SK-N-SH (cell line): ENCODE data around the gene TXNDC11. TPM values are rescaled to one million over a fixed set of nuclear protein-coding genes. Genes with fewer than 3 reads are reported as not detected.

Source experiments
- CTCF ChIA-PET: fragments of 300-600, 350-600 bp; formaldehyde crosslinking; extraction: SDS; loops from one replicate; lab custom pipeline; 2021; lab: Yijun Ruan, JAX
- POLR2A ChIA-PET: fragments of 350-600 bp; sonication (Branson Sonifier 250); formaldehyde crosslinking; extraction: SDS; loops from one replicate; lab custom pipeline; 2020; ENCODE audit warnings: antibody characterized with exemption, inconsistent platforms; lab: Yijun Ruan, JAX
- DNase-seq: peaks from one replicate; pipeline ENCODE4 v3.0.0; 2012
- H2AFZ ChIP-seq: fragments of 200-600 bp; sonication (generic); 2 replicates; pipeline ENCODE4 v1.8.1; 2016; ENCODE audit warnings: antibody characterized with exemption, mild to moderate bottlenecking, low read depth
- H3F3A ChIP-seq: fragments of 200-600 bp; sonication (generic); replicated peaks from 2 replicates; pipeline ENCODE3; 2016; ENCODE audit warnings: antibody characterized with exemption, mild to moderate bottlenecking; ENCODE audit not compliant: insufficient read depth
- H3K27ac ChIP-seq, 2 experiments: fragments of 200-500 bp in 1 of 2; fragments of 200-600 bp in 1 of 2; sonication (Bioruptor generic) in 1 of 2; sonication (generic), shearing (Covaris generic) in 1 of 2; 2 replicates each; pipeline versions ENCODE4 v1.5.1 to v1.6.1; 2014 to 2016; ENCODE audit warnings: low read depth in 2 of 2, inconsistent platforms in 1 of 2, low read length in 1 of 2, mild to moderate bottlenecking in 1 of 2, mixed read lengths in 1 of 2
- H3K27me3 ChIP-seq: fragments of 200-600 bp; sonication (generic), shearing (Covaris generic); 2 replicates; pipeline ENCODE4 v1.6.1; 2016; ENCODE audit warnings: mixed run types; ENCODE audit not compliant: insufficient read depth
- H3K36me3 ChIP-seq, 2 experiments: fragments of 200-500 bp in 1 of 2; fragments of 200-600 bp in 1 of 2; sonication (Bioruptor generic) in 1 of 2; sonication (generic) in 1 of 2; replicated peaks in 1 of 2; 2 replicates each; pipeline versions ENCODE3 to v1.5.1; 2014 to 2016; ENCODE audit warnings: low read length in 1 of 2, mild to moderate bottlenecking in 1 of 2; ENCODE audit not compliant: insufficient read depth in 2 of 2, control insufficient read depth in 1 of 2
- H3K4me1 ChIP-seq, 2 experiments: fragments of 200-500 bp in 1 of 2; fragments of 200-600 bp in 1 of 2; sonication (Bioruptor generic) in 1 of 2; sonication (generic), shearing (Covaris generic) in 1 of 2; 2 replicates each; pipeline versions ENCODE4 v1.5.1 to v1.6.1; 2014 to 2016; ENCODE audit warnings: low read depth in 1 of 2, low read length in 1 of 2, mixed run types in 1 of 2; ENCODE audit not compliant: insufficient read depth in 2 of 2, control insufficient read depth in 1 of 2
- H3K4me2 ChIP-seq: fragments of 200-600 bp; sonication (generic), shearing (Covaris generic); 2 replicates; pipeline ENCODE4 v1.6.1; 2017; ENCODE audit warnings: mixed run types
- H3K4me3 ChIP-seq, 2 experiments: fragments of 200-500 bp in 1 of 2; fragments of 200-600 bp in 1 of 2; sonication (Bioruptor generic) in 1 of 2; sonication (generic), shearing (Covaris generic) in 1 of 2; 2 replicates each; pipeline versions ENCODE4 v1.5.1 to v1.8.1; 2014 to 2016; ENCODE audit warnings: low read depth in 2 of 2, inconsistent platforms in 1 of 2, low read length in 1 of 2, mild to moderate bottlenecking in 1 of 2, mixed read lengths in 1 of 2, moderate library complexity in 1 of 2
- H3K79me2 ChIP-seq: fragments of 200-600 bp; sonication (generic); 2 replicates; pipeline ENCODE4 v1.8.1; 2017; ENCODE audit warnings: mild to moderate bottlenecking; ENCODE audit not compliant: insufficient read depth
- H3K9ac ChIP-seq: fragments of 200-600 bp; sonication (generic); 2 replicates; pipeline ENCODE4 v1.6.1; 2017; ENCODE audit warnings: mixed run types
- H3K9me2 ChIP-seq: fragments of 200-600 bp; sonication (generic); 2 replicates; pipeline ENCODE4 v1.6.1; 2017; ENCODE audit warnings: mixed run types
- H3K9me3 ChIP-seq: fragments of 200-600 bp; sonication (generic); 2 replicates; pipeline ENCODE4 v1.6.1; 2017; ENCODE audit warnings: mixed run types, mild to moderate bottlenecking, moderate library complexity
- H4K20me1 ChIP-seq: fragments of 200-600 bp; sonication (generic); 2 replicates; pipeline ENCODE4 v1.6.1; 2017; ENCODE audit warnings: mild to moderate bottlenecking, mixed run types; ENCODE audit not compliant: insufficient read depth
- ELF1 ChIP-seq: IDR thresholded peaks from 2 replicates; pipeline ENCODE4 v1.4.0; 2012
- EZH2phosphoT487 ChIP-seq: fragments of 200-600 bp; sonication (generic); IDR thresholded peaks from 2 replicates; pipeline ENCODE4 v1.6.1; 2017; ENCODE audit warnings: low read depth, mixed run types, mild to moderate bottlenecking, antibody characterized with exemption, moderate library complexity, borderline replicate concordance
- FOSL2 ChIP-seq: IDR thresholded peaks from 2 replicates; pipeline ENCODE4 v1.4.0; 2012; ENCODE audit warnings: low read depth, mild to moderate bottlenecking, moderate library complexity, borderline replicate concordance
- GABPA ChIP-seq: IDR thresholded peaks from 2 replicates; pipeline ENCODE4 v1.4.0; 2012; ENCODE audit warnings: low read depth, mild to moderate bottlenecking
- JUND ChIP-seq: IDR thresholded peaks from 2 replicates; pipeline ENCODE4 v1.4.0; 2012
- MEF2A ChIP-seq: IDR thresholded peaks from 2 replicates; pipeline ENCODE4 v1.4.0; 2012; ENCODE audit warnings: low read depth, borderline replicate concordance
- NRF1 ChIP-seq: IDR thresholded peaks from 2 replicates; pipeline ENCODE4 v1.6.1; 2012; ENCODE audit warnings: low read depth, mild to moderate bottlenecking, low read length
- POLR2AphosphoS5 ChIP-seq: IDR thresholded peaks from 2 replicates; pipeline ENCODE4 v1.6.1; 2012; ENCODE audit warnings: low read depth, low read length
- SIN3A ChIP-seq: IDR thresholded peaks from 2 replicates; pipeline ENCODE4 v1.6.1; 2012; ENCODE audit warnings: low read depth, mild to moderate bottlenecking, low read length, moderate library complexity, borderline replicate concordance
- TAF1 ChIP-seq: IDR thresholded peaks from 2 replicates; pipeline ENCODE4 v1.6.1; 2012; ENCODE audit warnings: low read depth, mild to moderate bottlenecking, low read length, moderate library complexity, borderline replicate concordance
- TEAD4 ChIP-seq: IDR thresholded peaks from 2 replicates; pipeline ENCODE4 v1.4.0; 2012; ENCODE audit warnings: mild to moderate bottlenecking, borderline replicate concordance; ENCODE audit not compliant: insufficient read depth
- YY1 ChIP-seq: IDR thresholded peaks from 2 replicates; pipeline ENCODE4 v1.4.0; 2012; ENCODE audit warnings: low read depth, mild to moderate bottlenecking
- WGBS: methylation state at CpG from one replicate; pipeline ENCODE4 v1.1.6; 2017; ENCODE audit warnings: low lambda C conversion rate; 5-methylcytosine and 5-hydroxymethylcytosine counted together
- polyA plus RNA-seq, 3 experiments: library from polyadenylated mRNA; depleted of rRNA; stranded (reverse); fragments of >200 nt; gene quantifications; 2 replicates each; pipeline ENCODE4 v1.2.3, GENCODE V29; 2012
- TF ChIP-seq, protein P1 (sequence below): IDR thresholded peaks from 2 replicates; pipeline ENCODE4 v1.4.0; 2012; ENCODE audit warnings: low read depth
- TF ChIP-seq, protein P2 (sequence below): IDR thresholded peaks from 2 replicates; pipeline ENCODE4 v1.4.0; 2012; ENCODE audit warnings: low read depth, borderline replicate concordance
- TF ChIP-seq, protein P3 (sequence below): fragments of 150-350 bp; IDR thresholded peaks from 2 replicates; pipeline ENCODE4 v1.6.1; 2016; ENCODE audit warnings: mild to moderate bottlenecking, low read depth, low read length
- TF ChIP-seq, protein P4 (sequence below): IDR thresholded peaks from 2 replicates; pipeline ENCODE4 v1.6.1; 2012; ENCODE audit warnings: mild to moderate bottlenecking, low read depth, low read length, moderate library complexity
- TF ChIP-seq, protein P5 (sequence below): IDR thresholded peaks from 2 replicates; pipeline ENCODE4; 2012

TXNDC11 gene
- polyA plus RNA-seq, 1 of the 3 experiments (the other 2 are of a cell fraction) = 37.0 TPM

DNA sequence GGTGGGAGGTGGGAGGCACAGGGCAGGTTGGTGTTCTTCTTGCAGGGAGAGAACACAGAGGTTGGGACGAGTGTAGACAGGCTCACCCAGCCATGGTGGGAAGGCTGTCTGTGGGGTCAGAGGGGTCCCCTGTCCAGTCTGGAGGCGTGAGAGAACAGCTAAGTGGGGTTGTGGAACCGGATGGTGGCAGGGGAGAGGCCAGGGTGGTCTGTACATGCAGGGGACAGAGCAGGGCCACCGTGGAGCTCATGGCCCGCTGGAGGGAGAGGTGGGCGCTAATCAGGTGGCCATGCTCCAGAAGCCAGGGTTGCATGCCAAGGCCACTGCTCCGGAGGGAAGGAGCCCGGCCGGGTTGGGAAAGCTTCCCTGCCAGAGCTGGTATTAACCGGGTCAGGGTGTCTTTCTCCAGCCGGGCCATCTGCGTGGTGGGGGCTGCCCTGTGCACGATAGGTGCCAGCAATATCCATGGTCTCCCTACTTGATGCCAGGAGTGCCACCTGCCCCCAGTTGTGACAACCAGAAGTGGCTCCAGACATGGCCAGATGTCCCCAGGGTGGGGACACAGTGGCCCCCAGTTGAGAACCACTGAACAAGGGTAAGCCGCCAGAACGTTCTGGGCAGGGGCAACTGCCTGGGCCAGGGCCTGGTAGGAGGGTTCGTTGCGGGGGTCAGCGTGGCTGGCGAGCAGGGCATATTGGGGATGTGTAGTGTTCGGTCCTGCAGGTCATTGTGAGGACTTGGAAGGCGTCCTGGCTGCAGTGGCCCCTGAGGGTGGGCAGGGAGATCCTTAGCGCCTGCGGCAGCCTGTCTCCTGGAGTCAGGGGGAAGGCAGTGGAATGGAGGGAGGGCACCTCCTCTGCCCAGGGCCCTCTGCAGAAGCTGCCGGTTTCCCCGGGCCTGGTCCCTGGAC is 69.3 kb downstream of the TXNDC11 start:
- Histone ChIP-seq H3K9me3 (no peaks in the 10 kb centered on the region), H3K4me3 (no peak overlapping the region), H3K79me2 (peaks cover 12% of the 10 kb centered on the region), H3K27me3 (no peaks in the 10 kb centered on the region), H3K4me2 (no peak overlapping the region), H3K9me2 (no peaks in the 10 kb centered on the region), H3F3A (peaks cover 4% of the 10 kb centered on the region), H3K36me3 (peaks cover 0 to 26% of the 10 kb centered on the region in 2 experiments), H3K27ac (no peak overlapping the region), H2AFZ (no peak overlapping the region), H4K20me1 (peaks cover 62% of the 10 kb centered on the region), H3K9ac (no peak overlapping the region), H3K4me1 (peaks cover 0 to 19% of the 10 kb centered on the region in 2 experiments; a peak in 1 of 4 replicates)
- POLR2A ChIA-PET = no interaction called here
- no peak for DNase-seq
- CTCF ChIA-PET = interaction anchor here (0.5 kb wide), 1 partner anchor 268 kb away, joined by 3 read pairs; no protein-coding TSS in a partner anchor
- WGBS = 90% methylated on average over 17 of the region's 25 CpGs
- no peak for TF ChIP-seq TEAD4
- TF ChIP-seq, protein P1, sequence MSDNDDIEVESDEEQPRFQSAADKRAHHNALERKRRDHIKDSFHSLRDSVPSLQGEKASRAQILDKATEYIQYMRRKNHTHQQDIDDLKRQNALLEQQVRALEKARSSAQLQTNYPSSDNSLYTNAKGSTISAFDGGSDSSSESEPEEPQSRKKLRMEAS = no peak
- TF ChIP-seq, protein P2, sequence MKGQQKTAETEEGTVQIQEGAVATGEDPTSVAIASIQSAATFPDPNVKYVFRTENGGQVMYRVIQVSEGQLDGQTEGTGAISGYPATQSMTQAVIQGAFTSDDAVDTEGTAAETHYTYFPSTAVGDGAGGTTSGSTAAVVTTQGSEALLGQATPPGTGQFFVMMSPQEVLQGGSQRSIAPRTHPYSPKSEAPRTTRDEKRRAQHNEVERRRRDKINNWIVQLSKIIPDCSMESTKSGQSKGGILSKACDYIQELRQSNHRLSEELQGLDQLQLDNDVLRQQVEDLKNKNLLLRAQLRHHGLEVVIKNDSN = no peak

DNA sequence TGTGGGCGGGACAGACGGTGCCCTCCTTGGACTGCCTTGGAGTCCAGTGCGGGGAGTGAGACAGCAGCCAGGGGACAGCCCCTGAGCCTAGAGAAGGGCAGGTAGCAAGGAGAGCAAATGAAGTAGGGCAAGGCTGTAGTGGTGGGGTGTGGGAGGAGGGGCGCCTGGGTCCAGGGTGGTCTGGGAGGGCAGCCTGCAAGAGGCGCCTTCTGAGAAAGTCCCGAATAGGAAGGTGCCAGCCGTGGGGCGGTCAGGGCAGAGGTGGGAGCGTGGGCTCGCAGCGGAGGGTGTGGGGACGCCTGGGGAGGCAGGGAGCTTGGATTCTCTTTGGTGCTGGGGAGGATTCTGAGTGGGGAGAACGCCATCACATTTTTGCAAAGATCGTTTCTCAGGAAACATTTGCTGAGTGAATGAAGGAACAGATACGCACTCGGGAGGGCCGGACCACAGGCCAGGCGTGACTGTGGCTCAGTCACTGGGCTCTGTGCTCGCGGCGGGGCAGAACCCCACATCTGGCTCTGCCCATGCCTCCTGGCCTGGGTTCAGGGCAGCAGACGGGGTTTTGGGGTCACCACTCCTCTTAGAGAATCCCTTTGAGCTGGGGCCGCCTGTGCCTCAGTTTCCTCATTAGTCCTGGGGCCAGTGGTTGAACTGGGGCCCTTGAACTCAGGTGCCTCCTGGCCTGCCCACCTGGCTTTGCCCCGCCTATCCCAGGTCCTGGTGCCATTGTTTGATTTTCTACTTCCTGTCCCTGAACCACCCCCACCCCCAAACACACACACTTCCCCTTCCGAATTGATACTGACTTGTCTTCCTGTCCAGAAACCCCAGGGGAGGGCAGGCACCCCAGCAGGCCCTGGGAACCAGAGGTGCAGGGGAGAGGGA is 70.2 kb downstream of the TXNDC11 start:
- Histone ChIP-seq H4K20me1 (peaks cover 57% of the 10 kb centered on the region), H3K4me1 (peaks cover 0 to 23% of the 10 kb centered on the region in 2 experiments; a peak in 1 of 4 replicates), H3K9me3 (no peaks in the 10 kb centered on the region), H3K36me3 (peaks cover 0 to 17% of the 10 kb centered on the region in 2 experiments), H3K27me3 (no peaks in the 10 kb centered on the region), H2AFZ (no peak overlapping the region), H3K27ac (no peak overlapping the region; a peak in 1 of 4 replicates), H3K9me2 (no peaks in the 10 kb centered on the region), H3K79me2 (peaks cover 12% of the 10 kb centered on the region), H3K9ac (no peak overlapping the region), H3K4me3 (no peak overlapping the region), H3K4me2 (no peak overlapping the region), H3F3A (peaks cover 4% of the 10 kb centered on the region)
- POLR2A ChIA-PET = no interaction called here
- no peak for DNase-seq
- CTCF ChIA-PET = interaction anchor here (0.5 kb wide), 1 partner anchor 267 kb away, joined by 3 read pairs; no protein-coding TSS in a partner anchor
- WGBS = 93% methylated on average over 24 of the region's 25 CpGs
- no peak for TF ChIP-seq SIN3A
- TF ChIP-seq TEAD4 = no peak
- TF ChIP-seq YY1 = no peak
- TF ChIP-seq TAF1 = no peak
- no peak for TF ChIP-seq NRF1
- TF ChIP-seq ELF1 = no peak
- TF ChIP-seq EZH2phosphoT487 = no peak
- TF ChIP-seq JUND = no peak
- TF ChIP-seq, protein P3, sequence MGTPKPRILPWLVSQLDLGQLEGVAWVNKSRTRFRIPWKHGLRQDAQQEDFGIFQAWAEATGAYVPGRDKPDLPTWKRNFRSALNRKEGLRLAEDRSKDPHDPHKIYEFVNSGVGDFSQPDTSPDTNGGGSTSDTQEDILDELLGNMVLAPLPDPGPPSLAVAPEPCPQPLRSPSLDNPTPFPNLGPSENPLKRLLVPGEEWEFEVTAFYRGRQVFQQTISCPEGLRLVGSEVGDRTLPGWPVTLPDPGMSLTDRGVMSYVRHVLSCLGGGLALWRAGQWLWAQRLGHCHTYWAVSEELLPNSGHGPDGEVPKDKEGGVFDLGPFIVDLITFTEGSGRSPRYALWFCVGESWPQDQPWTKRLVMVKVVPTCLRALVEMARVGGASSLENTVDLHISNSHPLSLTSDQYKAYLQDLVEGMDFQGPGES = no peak
- TF ChIP-seq, protein P4, sequence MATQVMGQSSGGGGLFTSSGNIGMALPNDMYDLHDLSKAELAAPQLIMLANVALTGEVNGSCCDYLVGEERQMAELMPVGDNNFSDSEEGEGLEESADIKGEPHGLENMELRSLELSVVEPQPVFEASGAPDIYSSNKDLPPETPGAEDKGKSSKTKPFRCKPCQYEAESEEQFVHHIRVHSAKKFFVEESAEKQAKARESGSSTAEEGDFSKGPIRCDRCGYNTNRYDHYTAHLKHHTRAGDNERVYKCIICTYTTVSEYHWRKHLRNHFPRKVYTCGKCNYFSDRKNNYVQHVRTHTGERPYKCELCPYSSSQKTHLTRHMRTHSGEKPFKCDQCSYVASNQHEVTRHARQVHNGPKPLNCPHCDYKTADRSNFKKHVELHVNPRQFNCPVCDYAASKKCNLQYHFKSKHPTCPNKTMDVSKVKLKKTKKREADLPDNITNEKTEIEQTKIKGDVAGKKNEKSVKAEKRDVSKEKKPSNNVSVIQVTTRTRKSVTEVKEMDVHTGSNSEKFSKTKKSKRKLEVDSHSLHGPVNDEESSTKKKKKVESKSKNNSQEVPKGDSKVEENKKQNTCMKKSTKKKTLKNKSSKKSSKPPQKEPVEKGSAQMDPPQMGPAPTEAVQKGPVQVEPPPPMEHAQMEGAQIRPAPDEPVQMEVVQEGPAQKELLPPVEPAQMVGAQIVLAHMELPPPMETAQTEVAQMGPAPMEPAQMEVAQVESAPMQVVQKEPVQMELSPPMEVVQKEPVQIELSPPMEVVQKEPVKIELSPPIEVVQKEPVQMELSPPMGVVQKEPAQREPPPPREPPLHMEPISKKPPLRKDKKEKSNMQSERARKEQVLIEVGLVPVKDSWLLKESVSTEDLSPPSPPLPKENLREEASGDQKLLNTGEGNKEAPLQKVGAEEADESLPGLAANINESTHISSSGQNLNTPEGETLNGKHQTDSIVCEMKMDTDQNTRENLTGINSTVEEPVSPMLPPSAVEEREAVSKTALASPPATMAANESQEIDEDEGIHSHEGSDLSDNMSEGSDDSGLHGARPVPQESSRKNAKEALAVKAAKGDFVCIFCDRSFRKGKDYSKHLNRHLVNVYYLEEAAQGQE = no peak
- no peak for TF ChIP-seq POLR2AphosphoS5
- TF ChIP-seq, protein P5, sequence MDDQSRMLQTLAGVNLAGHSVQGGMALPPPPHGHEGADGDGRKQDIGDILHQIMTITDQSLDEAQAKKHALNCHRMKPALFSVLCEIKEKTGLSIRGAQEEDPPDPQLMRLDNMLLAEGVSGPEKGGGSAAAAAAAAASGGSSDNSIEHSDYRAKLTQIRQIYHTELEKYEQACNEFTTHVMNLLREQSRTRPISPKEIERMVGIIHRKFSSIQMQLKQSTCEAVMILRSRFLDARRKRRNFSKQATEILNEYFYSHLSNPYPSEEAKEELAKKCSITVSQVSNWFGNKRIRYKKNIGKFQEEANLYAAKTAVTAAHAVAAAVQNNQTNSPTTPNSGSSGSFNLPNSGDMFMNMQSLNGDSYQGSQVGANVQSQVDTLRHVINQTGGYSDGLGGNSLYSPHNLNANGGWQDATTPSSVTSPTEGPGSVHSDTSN = no peak
- no peak for TF ChIP-seq FOSL2
- TF ChIP-seq GABPA = no peak
- no peak for TF ChIP-seq MEF2A
